ENCODE data around the gene CLEC16A. TPM values are rescaled to one million over a fixed set of nuclear protein-coding genes. Genes with fewer than 3 reads are reported as not detected.
A peak's percentile ranks its signal among the peaks of the same experiment; 100 is the strongest.

The CLEC16A gene
- total RNA-seq, 1 donor from 2014 or later, result 7.8 TPM

- TF ChIP-seq EZH2phosphoT487 (IDR thresholded peaks at IDR 0.05), result no peak
- no peak for TF ChIP-seq CTCF (IDR thresholded peaks at IDR 0.05)
- TF ChIP-seq EZH2 (IDR thresholded peaks at IDR 0.05), result no peak
- no peaks in the 10 kb centered on the region for H3K27me3 ChIP-seq
- no peak overlapping the region for H3K9ac ChIP-seq
- H2AFZ ChIP-seq (replicated peaks), result no peak overlapping the region
- H3K36me3 ChIP-seq, result no peaks in the 10 kb centered on the region
- H3K36me3 Mint-ChIP-seq, result peaks cover 5% of the 10 kb centered on the region
- H3K27me3 Mint-ChIP-seq (ENCODE audit: insufficient read depth, low read depth), result peaks cover 7% of the 10 kb centered on the region
- peaks cover 43% of the 10 kb centered on the region for H3K4me1 Mint-ChIP-seq
- no peaks in the 10 kb centered on the region for H3K79me2 ChIP-seq (ENCODE audit: low read depth)
- DNase-seq (ENCODE audit: low spot score), result no peak
- no peaks in the 10 kb centered on the region for H4K20me1 ChIP-seq (ENCODE audit: low read depth)
- no peak overlapping the region for H3K27ac Mint-ChIP-seq
- no peak overlapping the region for H3K27ac ChIP-seq
- H3K9me3 ChIP-seq (ENCODE audit: low read depth), result no peaks in the 10 kb centered on the region
- no peaks in the 10 kb centered on the region for H3K9me3 Mint-ChIP-seq
- H3K4me1 ChIP-seq, result peaks cover 27% of the 10 kb centered on the region
- no peak overlapping the region for H3K4me3 Mint-ChIP-seq
- H3K4me3 ChIP-seq, result no peak overlapping the region
- H3F3A ChIP-seq (ENCODE audit: low read depth), result peaks cover 15% of the 10 kb centered on the region
- no peak overlapping the region for H3K4me2 ChIP-seq
Observed at GRCh38 chr16:10978124-10978523, 33.8 kb downstream of the CLEC16A start.

DNA sequence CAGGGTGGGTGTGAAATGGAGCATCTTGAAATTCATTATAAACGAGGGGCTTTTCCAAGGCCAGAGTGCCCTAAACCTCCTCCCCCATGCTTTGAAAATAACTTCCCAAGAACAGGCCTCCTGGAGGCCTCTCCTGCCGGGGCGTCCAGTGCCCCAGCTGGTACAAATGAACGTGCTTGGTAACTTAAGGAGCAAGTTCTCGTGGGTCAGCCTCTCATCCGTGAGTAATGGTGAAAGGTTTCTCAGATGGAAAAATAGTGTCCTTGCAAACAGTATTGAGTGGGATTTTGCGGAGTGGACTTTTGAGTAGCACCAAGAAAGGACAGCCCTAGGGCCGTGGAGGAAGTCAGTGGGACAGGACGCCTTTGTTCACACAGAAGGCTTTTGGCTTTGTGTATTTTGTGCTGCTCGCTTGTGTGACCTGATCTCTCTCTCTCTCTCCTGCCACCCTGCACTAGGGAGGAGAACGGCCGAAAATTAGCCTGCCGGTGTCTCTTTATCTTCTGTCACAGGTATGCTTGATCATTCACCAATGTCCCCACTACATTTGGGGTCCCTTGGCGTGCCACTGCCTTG, 34.6 kb downstream of the CLEC16A start:
- Histone ChIP-seq H3K4me3 (no peak overlapping the region), H3K27me3 (no peaks in the 10 kb centered on the region), H3K4me2 (no peak overlapping the region), H3K9me3 (ENCODE audit: low read depth) (no peaks in the 10 kb centered on the region), H3F3A (ENCODE audit: low read depth) (peaks cover 15% of the 10 kb centered on the region), H4K20me1 (ENCODE audit: low read depth) (no peaks in the 10 kb centered on the region), H3K79me2 (ENCODE audit: low read depth) (no peaks in the 10 kb centered on the region), H3K27ac (peak overlapping the region; percentile 53), H3K4me1 (peaks cover 29% of the 10 kb centered on the region), H3K36me3 (no peaks in the 10 kb centered on the region), H3K9ac (no peak overlapping the region), H2AFZ (replicated peaks) (no peak overlapping the region)
- no peak for DNase-seq (ENCODE audit: low spot score)
- peaks cover 42% of the 10 kb centered on the region for H3K4me1 Mint-ChIP-seq
- peaks cover 3% of the 10 kb centered on the region for H3K36me3 Mint-ChIP-seq
- no peak for TF ChIP-seq EZH2phosphoT487 (IDR thresholded peaks at IDR 0.05)
- TF ChIP-seq EZH2 (IDR thresholded peaks at IDR 0.05), result no peak
- TF ChIP-seq CTCF (IDR thresholded peaks at IDR 0.05), result no peak
- H3K4me3 Mint-ChIP-seq, result no peak overlapping the region
- H3K27ac Mint-ChIP-seq, result peak overlapping the region; percentile 64
- H3K9me3 Mint-ChIP-seq, result no peaks in the 10 kb centered on the region
- peaks cover 7% of the 10 kb centered on the region for H3K27me3 Mint-ChIP-seq (ENCODE audit: insufficient read depth, low read depth)

GRCh38 chr16:10979717-10980601, 35.6 kb downstream of the CLEC16A start:
- H3K9me3 ChIP-seq (ENCODE audit: low read depth), result no peaks in the 10 kb centered on the region
- H3F3A ChIP-seq (ENCODE audit: low read depth), result peaks cover 15% of the 10 kb centered on the region
- H3K9ac ChIP-seq, result no peak overlapping the region
- no peak for DNase-seq (ENCODE audit: low spot score)
- H3K27me3 Mint-ChIP-seq (ENCODE audit: insufficient read depth, low read depth), result peaks cover 10% of the 10 kb centered on the region
- H3K4me3 ChIP-seq, result no peak overlapping the region
- H2AFZ ChIP-seq (replicated peaks), result no peak overlapping the region
- no peaks in the 10 kb centered on the region for H3K36me3 ChIP-seq
- no peaks in the 10 kb centered on the region for H3K79me2 ChIP-seq (ENCODE audit: low read depth)
- no peak overlapping the region for H3K27ac ChIP-seq
- H3K36me3 Mint-ChIP-seq, result peaks cover 7% of the 10 kb centered on the region
- H3K4me2 ChIP-seq, result no peak overlapping the region
- H3K9me3 Mint-ChIP-seq, result no peaks in the 10 kb centered on the region
- no peak overlapping the region for H3K4me3 Mint-ChIP-seq
- peaks cover 49% of the 10 kb centered on the region for H3K4me1 Mint-ChIP-seq
- H3K4me1 ChIP-seq, result peaks cover 30% of the 10 kb centered on the region
- no peaks in the 10 kb centered on the region for H3K27me3 ChIP-seq
- H3K27ac Mint-ChIP-seq, result no peak overlapping the region
- H4K20me1 ChIP-seq (ENCODE audit: low read depth), result no peaks in the 10 kb centered on the region
- TF ChIP-seq CTCF (IDR thresholded peaks at IDR 0.05) (no peak), EZH2 (IDR thresholded peaks at IDR 0.05) (no peak), EZH2phosphoT487 (IDR thresholded peaks at IDR 0.05) (no peak)
